HepG2 (cell line): ENCODE measurements around the gene SPAG9. TPM values are rescaled to one million over a fixed set of nuclear protein-coding genes. Genes with fewer than 3 reads are reported as not detected.

Experiments used
- ATAC-seq: fragments of 200-7000 bp; cut with Tn5 transposase; 3 replicates; pipeline ENCODE4 v1.9.1; 2020; ENCODE audit warnings: mild to moderate bottlenecking, moderate library complexity
- BruUV-seq: library from RNA; stranded (reverse); fragments of 400-500 nt; replicated peaks from 2 replicates; lab custom pipeline; 2021; lab: Mats Ljungman, UMichigan
- CTCF ChIA-PET: fragments of 300-600 bp; formaldehyde crosslinking; extraction: SDS; loops from one replicate; lab custom pipeline; 2021; ENCODE audit warnings: low total read pairs, inconsistent platforms, low intra/inter-chr PET ratio; lab: Yijun Ruan, JAX
- POLR2A ChIA-PET: fragments of 350-600 bp; sonication (Branson Sonifier 250); formaldehyde crosslinking; loops from one replicate; lab custom pipeline; 2020; ENCODE audit warnings: antibody characterized with exemption, inconsistent platforms; lab: Yijun Ruan, JAX
- DNase-seq: peaks from one replicate; pipeline ENCODE4 v3.0.0-alpha.2; 2015; ENCODE audit warnings: low spot score
- FAIRE-seq: peaks from 3 replicates; lab custom pipeline; 2011; peaks lifted over from hg19 to GRCh38; lab: Jason Lieb, UNC
- H2AFZ ChIP-seq: one replicate; pipeline ENCODE4 v1.6.1; 2011; ENCODE audit warnings: low read length, inconsistent platforms
- H3K27ac ChIP-seq: fragments of 300-600 bp; 3 replicates; pipeline ENCODE4 v1.8.0; 2011; ENCODE audit warnings: mixed run types, mild to moderate bottlenecking, mixed read lengths, low read length, inconsistent platforms; ENCODE audit not compliant: insufficient read depth; ENCODE audit errors: extremely low read length
- H3K27me3 ChIP-seq, 2 experiments: fragments of 200-600 bp in 1 of 2; 2 replicates in 1 of 2; 3 replicates in 1 of 2; pipeline versions ENCODE4 v1.6.0 to v1.8.0; 2011; ENCODE audit warnings: low read length in 2 of 2, mild to moderate bottlenecking in 2 of 2, moderate library complexity in 2 of 2, inconsistent platforms in 1 of 2; ENCODE audit not compliant: insufficient read depth in 2 of 2, control insufficient read depth in 1 of 2
- H3K36me3 ChIP-seq, 2 experiments: fragments of 200-600 bp in 1 of 2; replicated peaks in 1 of 2; 2 replicates in 1 of 2; 3 replicates in 1 of 2; pipeline versions ENCODE4 v1.5.1 to v1.8.0; 2011; ENCODE audit warnings: low read length in 2 of 2, inconsistent platforms in 1 of 2; ENCODE audit not compliant: insufficient read depth in 2 of 2, control insufficient read depth in 1 of 2
- H3K4me1 ChIP-seq: 2 replicates; pipeline ENCODE4 v1.5.1; 2012; ENCODE audit warnings: low read length, inconsistent platforms; ENCODE audit not compliant: insufficient read depth
- H3K4me2 ChIP-seq: 2 replicates; pipeline ENCODE4 v1.6.0; 2011; ENCODE audit warnings: low read depth, low read length, inconsistent platforms
- H3K4me3 ChIP-seq, 3 experiments: fragments of 200-600 bp in 1 of 3; sonication (generic), shearing (Covaris generic) in 1 of 3; replicated peaks in 1 of 3; 2 replicates each; pipeline ENCODE4 v1.5.1; 2011 to 2016; ENCODE audit warnings: low read length in 3 of 3, inconsistent platforms in 2 of 3, low read depth in 2 of 3, mild to moderate bottlenecking in 2 of 3, control low read depth in 1 of 3, mixed read lengths in 1 of 3; ENCODE audit not compliant: insufficient read depth in 1 of 3
- H3K79me2 ChIP-seq: one replicate; pipeline ENCODE4 v1.6.1; 2011; ENCODE audit warnings: low read length, inconsistent platforms; ENCODE audit not compliant: insufficient read depth
- H3K9ac ChIP-seq: 2 replicates; pipeline ENCODE4 v1.6.0; 2011; ENCODE audit warnings: mild to moderate bottlenecking, low read depth, low read length, inconsistent platforms; ENCODE audit not compliant: insufficient read depth
- H3K9me3 ChIP-seq: 2 replicates; pipeline ENCODE4 v1.5.1; 2012; ENCODE audit warnings: mild to moderate bottlenecking, low read length
- H4K20me1 ChIP-seq: 2 replicates; pipeline ENCODE4 v1.6.0; 2011; ENCODE audit warnings: inconsistent platforms, mild to moderate bottlenecking, low read length, moderate library complexity; ENCODE audit not compliant: insufficient read depth
- WGBS: methylation state at CpG from one replicate; pipeline ENCODE4 v1.1.6; 2017; ENCODE audit warnings: low lambda C conversion rate; 5-methylcytosine and 5-hydroxymethylcytosine counted together
- in situ Hi-C: cut with HindIII; loops from 2 replicates; pipeline ENCODE4 v1.10.0; 2017; ENCODE audit warnings: low pct_unique_long_range_greater_than_20kb; ENCODE audit not compliant: extremely low pct_ligation_motif_present
- intact Hi-C: fragments of 100-400 bp; cut with micrococcal nuclease; formaldehyde crosslinking; loops from one replicate; pipeline ENCODE4 v1.10.0; 2022; ENCODE audit not compliant: unreplicated experiment
- polyA plus RNA-seq, 8 experiments: library from polyadenylated mRNA; depleted of rRNA in 3 of 8; stranded (reverse) in 7 of 8; unstranded in 1 of 8; fragments of >200 nt; fragmentation: Illumina TruSeq in 4 of 8; extraction: Trizol in 4 of 8; gene quantifications; 2 replicates each; pipeline versions ENCODE4 v1.2.1 to v1.2.3, GENCODE V29; 2011 to 2016; ENCODE audit warnings: low read depth in 4 of 8, missing spikeins in 1 of 8, mixed read lengths in 1 of 8; ENCODE audit not compliant: insufficient read depth in 1 of 8
- total RNA-seq, 5 experiments: library from RNA; depleted of rRNA; stranded (reverse); fragments of >200 nt; fragmentation: Illumina TruSeq; extraction: Trizol; gene quantifications; 2 replicates each; pipeline ENCODE4 v1.2.3, GENCODE V29; 2016; ENCODE audit warnings: low read depth in 1 of 5
- TF ChIP-seq, protein P1 (sequence below): fragments of 450-650 bp; IDR thresholded peaks from 2 replicates; pipeline ENCODE4 v1.6.1; 2016
- TF ChIP-seq, protein P2 (sequence below): sonication (generic); formaldehyde crosslinking; IDR thresholded peaks from 2 replicates; pipeline ENCODE4 v1.4.0; 2020; ENCODE audit warnings: missing genetic modification reagents

SPAG9 gene
- total and polyA plus RNA-seq, 2 of the 13 experiments (the other 11 are each of a cell fraction or from before 2014, with no cell fraction given): 43.2 to 78.6 TPM

DNA sequence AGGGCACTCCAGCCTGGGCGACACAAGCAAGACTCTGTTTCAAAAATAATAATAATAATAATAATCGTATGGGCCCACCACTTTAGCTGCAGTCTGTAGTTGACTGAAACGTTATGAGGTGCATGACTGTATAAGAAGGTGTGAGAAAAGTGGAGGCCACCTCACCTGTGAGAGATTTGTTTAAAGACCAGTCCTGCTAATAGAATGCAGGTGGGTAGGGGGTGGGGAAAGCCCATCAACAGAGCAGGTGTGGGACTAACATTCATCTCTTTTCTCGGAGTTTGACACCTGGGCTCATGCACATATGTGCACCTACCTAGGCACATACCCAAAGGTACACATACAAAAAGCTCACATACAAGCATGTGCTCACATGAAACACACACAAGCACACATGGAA, 186.5 kb downstream of the SPAG9 start:
- DNase-seq (no peak), FAIRE-seq (no peak), ATAC-seq (no peak)
- in situ Hi-C loops: no loop called here
- no peak overlapping the region for H3K4me2 ChIP-seq
- TF ChIP-seq, protein P1, sequence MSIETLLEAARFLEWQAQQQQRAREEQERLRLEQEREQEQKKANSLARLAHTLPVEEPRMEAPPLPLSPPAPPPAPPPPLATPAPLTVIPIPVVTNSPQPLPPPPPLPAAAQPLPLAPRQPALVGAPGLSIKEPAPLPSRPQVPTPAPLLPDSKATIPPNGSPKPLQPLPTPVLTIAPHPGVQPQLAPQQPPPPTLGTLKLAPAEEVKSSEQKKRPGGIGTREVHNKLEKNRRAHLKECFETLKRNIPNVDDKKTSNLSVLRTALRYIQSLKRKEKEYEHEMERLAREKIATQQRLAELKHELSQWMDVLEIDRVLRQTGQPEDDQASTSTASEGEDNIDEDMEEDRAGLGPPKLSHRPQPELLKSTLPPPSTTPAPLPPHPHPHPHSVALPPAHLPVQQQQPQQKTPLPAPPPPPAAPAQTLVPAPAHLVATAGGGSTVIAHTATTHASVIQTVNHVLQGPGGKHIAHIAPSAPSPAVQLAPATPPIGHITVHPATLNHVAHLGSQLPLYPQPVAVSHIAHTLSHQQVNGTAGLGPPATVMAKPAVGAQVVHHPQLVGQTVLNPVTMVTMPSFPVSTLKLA: peak; percentile 63; the same call in 1 of the 2 replicates
- TF ChIP-seq, protein P2, sequence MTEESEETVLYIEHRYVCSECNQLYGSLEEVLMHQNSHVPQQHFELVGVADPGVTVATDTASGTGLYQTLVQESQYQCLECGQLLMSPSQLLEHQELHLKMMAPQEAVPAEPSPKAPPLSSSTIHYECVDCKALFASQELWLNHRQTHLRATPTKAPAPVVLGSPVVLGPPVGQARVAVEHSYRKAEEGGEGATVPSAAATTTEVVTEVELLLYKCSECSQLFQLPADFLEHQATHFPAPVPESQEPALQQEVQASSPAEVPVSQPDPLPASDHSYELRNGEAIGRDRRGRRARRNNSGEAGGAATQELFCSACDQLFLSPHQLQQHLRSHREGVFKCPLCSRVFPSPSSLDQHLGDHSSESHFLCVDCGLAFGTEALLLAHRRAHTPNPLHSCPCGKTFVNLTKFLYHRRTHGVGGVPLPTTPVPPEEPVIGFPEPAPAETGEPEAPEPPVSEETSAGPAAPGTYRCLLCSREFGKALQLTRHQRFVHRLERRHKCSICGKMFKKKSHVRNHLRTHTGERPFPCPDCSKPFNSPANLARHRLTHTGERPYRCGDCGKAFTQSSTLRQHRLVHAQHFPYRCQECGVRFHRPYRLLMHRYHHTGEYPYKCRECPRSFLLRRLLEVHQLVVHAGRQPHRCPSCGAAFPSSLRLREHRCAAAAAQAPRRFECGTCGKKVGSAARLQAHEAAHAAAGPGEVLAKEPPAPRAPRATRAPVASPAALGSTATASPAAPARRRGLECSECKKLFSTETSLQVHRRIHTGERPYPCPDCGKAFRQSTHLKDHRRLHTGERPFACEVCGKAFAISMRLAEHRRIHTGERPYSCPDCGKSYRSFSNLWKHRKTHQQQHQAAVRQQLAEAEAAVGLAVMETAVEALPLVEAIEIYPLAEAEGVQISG (CRISPR knock-in tag): no peak
- H3K9me3 ChIP-seq: no peaks in the 10 kb centered on the region
- ChIA-PET POLR2A (interaction anchor here (1.3 to 4.0 kb wide), 6 partner anchors 9 to 68 kb away, joined by 3 to 42 read pairs (median 16); partner anchors contain the start of gene TOB1), CTCF (no interaction called here)
- H3K27ac ChIP-seq: no peak overlapping the region
- H2AFZ ChIP-seq: no peak overlapping the region
- H3K79me2 ChIP-seq: no peaks in the 10 kb centered on the region
- H3K9ac ChIP-seq: no peak overlapping the region
- H3K4me3 ChIP-seq: no peak overlapping the region
- 78% methylated on average over 4 of the region's 4 CpGs for WGBS
- H4K20me1 ChIP-seq: no peaks in the 10 kb centered on the region
- no peaks in the 10 kb centered on the region for H3K36me3 ChIP-seq
- H3K27me3 ChIP-seq: peaks cover 0 to 7% of the 10 kb centered on the region in 2 experiments; a peak in 1 of 5 replicates
- no TSS peak for BruUV-seq
- intact Hi-C loops: no loop called here
- peaks cover 71% of the 10 kb centered on the region for H3K4me1 ChIP-seq
